PFSK-1 (cell line): ENCODE measurements around the gene CCDC27.

Experiments used
- FOXP2 ChIP-seq: optimal IDR thresholded peaks from 2 replicates; pipeline ENCODE3; 2011; ENCODE audit warnings: borderline replicate concordance, control low read depth, inconsistent platforms; ENCODE audit not compliant: insufficient read depth; ENCODE audit errors: extremely low read length, extremely low read depth
- POLR2AphosphoS5 ChIP-seq: IDR thresholded peaks from 2 replicates; pipeline ENCODE4 v1.6.1; 2012; ENCODE audit warnings: low read depth, mild to moderate bottlenecking, control low read depth, low read length, moderate library complexity
- SIN3A ChIP-seq: IDR thresholded peaks from 2 replicates; pipeline ENCODE4 v1.6.1; 2012; ENCODE audit warnings: mild to moderate bottlenecking, low read length, moderate library complexity, borderline replicate concordance; ENCODE audit not compliant: insufficient read depth
- TAF1 ChIP-seq: IDR thresholded peaks from 2 replicates; pipeline ENCODE4 v1.6.1; 2012; ENCODE audit warnings: low read length, control low read depth, borderline replicate concordance; ENCODE audit not compliant: insufficient read depth
- TF ChIP-seq, protein P1 (sequence below), 2 experiments: IDR thresholded peaks; 2 replicates each; pipeline versions ENCODE4 v1.6.1 to v1.8.0; 2011 to 2012; ENCODE audit warnings: low read depth in 2 of 2, low read length in 2 of 2, control low read depth in 1 of 2, inconsistent platforms in 1 of 2, mild to moderate bottlenecking in 1 of 2, moderate library complexity in 1 of 2; ENCODE audit not compliant: insufficient read depth in 1 of 2

CCDC27 gene

DNA sequence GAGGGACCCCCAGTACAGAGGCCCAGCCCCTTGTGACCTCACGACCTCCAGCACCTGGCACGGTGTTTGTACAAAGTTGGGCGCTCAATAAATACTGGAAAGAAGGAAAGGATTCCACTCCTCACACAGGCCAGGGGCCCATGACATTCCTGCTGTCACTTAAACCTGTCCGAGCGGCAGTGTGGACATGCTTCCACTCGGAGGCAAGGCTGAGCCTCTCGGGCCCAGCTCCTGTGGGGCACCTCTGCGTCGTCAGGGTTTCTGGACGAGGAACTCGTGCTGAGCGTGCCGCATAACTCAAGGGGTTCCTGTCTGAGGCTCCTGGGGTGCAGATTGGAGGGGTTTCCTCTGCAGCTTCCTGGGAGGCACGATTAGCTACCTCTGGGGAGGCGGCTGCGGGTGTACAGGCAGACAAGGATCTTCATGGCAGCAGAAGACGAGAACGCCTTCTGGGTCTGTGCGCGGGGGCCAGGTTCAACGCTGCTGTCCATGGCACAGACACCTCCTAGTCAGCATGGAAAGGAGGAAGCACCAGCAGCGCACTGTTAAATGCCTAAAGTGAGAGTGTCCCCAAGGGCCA, 16.7 kb downstream of the CCDC27 start:
- TF ChIP-seq SIN3A: no peak
- TF ChIP-seq, protein P1, sequence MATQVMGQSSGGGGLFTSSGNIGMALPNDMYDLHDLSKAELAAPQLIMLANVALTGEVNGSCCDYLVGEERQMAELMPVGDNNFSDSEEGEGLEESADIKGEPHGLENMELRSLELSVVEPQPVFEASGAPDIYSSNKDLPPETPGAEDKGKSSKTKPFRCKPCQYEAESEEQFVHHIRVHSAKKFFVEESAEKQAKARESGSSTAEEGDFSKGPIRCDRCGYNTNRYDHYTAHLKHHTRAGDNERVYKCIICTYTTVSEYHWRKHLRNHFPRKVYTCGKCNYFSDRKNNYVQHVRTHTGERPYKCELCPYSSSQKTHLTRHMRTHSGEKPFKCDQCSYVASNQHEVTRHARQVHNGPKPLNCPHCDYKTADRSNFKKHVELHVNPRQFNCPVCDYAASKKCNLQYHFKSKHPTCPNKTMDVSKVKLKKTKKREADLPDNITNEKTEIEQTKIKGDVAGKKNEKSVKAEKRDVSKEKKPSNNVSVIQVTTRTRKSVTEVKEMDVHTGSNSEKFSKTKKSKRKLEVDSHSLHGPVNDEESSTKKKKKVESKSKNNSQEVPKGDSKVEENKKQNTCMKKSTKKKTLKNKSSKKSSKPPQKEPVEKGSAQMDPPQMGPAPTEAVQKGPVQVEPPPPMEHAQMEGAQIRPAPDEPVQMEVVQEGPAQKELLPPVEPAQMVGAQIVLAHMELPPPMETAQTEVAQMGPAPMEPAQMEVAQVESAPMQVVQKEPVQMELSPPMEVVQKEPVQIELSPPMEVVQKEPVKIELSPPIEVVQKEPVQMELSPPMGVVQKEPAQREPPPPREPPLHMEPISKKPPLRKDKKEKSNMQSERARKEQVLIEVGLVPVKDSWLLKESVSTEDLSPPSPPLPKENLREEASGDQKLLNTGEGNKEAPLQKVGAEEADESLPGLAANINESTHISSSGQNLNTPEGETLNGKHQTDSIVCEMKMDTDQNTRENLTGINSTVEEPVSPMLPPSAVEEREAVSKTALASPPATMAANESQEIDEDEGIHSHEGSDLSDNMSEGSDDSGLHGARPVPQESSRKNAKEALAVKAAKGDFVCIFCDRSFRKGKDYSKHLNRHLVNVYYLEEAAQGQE (IDR thresholded peaks at IDR 0.05; ENCODE audit: insufficient read depth in 1 of 2, low read depth in 2 of 2, low read length in 2 of 2): no peak
- TF ChIP-seq TAF1: no peak
- no peak for TF ChIP-seq FOXP2
- TF ChIP-seq POLR2AphosphoS5: no peak

DNA sequence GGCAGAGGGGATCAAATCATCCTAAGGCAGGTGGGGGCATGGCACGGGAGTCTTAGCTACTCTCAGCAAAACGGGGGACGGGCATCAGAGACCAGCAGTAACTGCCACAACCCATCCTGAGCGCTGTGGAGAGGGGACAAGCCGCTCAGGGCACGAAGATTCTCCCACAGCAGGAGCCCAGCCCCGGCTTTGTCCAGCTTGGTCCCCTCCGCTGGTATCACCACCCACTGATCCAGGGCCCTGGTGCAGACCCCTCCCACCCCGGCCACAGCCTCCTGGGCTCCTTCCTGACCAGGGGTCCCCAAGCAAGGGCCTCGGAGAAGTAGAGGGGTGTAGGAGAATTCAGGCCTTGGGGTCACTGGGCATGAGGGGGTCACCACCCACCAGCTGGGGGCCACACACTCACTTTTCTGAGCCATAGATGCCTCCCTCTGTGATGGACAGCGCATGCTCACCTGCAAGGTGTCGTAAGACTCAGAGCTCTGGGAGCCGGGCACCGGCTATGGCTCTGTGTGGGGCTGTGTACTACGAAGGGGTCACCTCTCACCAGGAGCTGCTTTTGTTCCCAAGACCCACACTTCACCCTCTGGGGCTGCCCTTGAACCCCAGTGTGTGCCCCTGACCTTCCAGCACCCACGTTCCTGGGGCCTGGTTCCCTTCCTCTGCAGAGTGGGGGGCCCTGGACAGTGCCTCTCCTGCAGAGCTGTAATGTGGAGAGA, 18.0 kb downstream of the CCDC27 start:
- TF ChIP-seq FOXP2 (no peak), TAF1 (no peak), SIN3A (no peak), POLR2AphosphoS5 (no peak)
- TF ChIP-seq, protein P1 (IDR thresholded peaks at IDR 0.05; ENCODE audit: insufficient read depth in 1 of 2, low read depth in 2 of 2, low read length in 2 of 2): no peak

DNA sequence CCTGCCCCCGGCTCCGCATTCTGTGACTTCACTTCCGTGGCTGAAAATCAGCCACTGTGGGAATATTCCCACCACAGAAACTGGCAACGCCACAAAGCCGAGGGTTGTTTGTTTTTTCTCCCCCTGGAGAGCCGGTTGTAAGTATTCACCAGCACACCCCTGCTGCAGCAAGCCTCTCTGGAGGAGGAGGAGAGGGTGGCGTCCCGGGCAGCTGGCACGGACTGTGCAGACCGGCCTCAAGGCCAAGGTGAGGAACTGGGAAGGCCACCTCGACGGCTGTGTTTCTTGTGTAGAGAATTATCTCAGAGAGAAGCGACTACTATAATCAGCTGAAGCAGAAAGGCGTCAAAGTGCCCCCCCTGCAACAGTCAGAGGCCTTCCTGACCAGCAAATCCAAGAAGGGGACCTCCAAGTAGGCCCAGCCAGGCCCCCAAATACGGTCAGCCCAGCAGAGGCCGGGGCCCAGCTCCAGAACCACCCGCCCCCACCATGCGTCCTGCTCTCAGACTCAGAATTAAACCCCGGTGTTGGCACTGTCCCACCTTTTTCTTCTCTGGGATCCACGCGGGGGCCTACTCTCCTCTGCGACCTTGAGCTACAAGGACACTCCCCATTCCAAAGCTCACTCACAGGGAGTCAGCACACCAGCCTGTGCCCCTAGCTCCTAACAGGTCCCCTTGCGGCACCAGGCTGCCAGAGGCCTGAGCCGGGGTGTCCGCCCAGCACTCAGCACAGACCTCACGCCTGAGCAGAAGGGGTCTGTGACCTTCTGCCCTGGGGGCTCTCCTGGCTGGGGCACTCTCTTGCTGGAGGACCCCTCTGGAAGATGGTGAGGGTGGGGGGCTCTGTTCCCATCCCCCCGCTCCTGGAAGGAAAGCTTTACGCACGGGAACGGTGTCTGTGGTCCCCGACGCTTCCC, 19.1 kb downstream of the CCDC27 start:
- TF ChIP-seq, protein P1 (IDR thresholded peaks at IDR 0.05; ENCODE audit: insufficient read depth in 1 of 2, low read depth in 2 of 2, low read length in 2 of 2): no peak
- TF ChIP-seq TAF1 (no peak), FOXP2 (no peak), POLR2AphosphoS5 (no peak), SIN3A (no peak)

DNA sequence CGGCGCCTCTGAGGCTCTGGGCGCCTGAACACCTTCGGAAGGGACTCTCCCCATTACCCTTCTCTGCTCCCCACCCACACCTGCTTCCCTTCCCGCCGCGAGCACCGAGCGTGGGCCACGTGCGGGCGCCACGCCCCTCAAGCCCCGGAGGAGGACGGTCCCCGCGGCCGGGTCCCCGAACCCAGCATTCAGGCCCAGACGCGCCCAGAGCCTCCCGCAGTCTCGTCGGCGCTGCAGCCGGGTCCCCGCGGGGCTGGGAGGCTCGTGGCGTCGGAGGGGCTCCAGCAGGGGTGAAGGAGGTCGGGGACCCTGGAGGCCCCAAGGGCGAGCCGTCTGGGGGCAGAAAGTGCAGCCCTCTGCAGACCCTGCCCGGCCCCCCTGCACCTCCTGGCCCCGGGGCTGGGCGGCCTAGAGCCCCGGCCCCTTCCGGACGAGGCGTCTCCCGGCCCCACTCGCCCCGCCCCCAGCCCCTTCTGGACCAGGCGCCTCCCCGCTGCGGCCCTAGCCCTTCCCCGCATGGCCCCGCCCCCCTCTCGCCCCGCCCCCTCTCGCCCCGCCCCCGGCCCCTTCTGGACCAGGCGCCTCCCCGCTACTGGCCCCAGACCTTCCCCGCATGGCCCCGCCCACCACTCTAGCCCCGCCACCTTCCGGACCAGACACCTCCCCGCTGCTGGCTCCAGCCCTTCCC, 19.9 kb downstream of the CCDC27 start:
- TF ChIP-seq SIN3A: no peak
- no peak for TF ChIP-seq TAF1
- no peak for TF ChIP-seq FOXP2
- TF ChIP-seq, protein P1 (IDR thresholded peaks at IDR 0.05; ENCODE audit: insufficient read depth in 1 of 2, low read depth in 2 of 2, low read length in 2 of 2): no peak
- TF ChIP-seq POLR2AphosphoS5: no peak
